Left ventricle myocardium inferior (tissue), 1 donor: ENCODE measurements around the gene UIMC1. TPM values are rescaled to one million over a fixed set of nuclear protein-coding genes. Genes with fewer than 3 reads are reported as not detected.
"Not testable (repeated sequence)": the region's sequence is repeated elsewhere in the genome, so short reads cannot be mapped to it uniquely, and the experiment has no call there.

Experiments used
- DNase-seq: peaks from one replicate; pipeline ENCODE4 v3.0.0-alpha.2; 2020
- H3K27ac ChIP-seq: fragments of 200-600 bp; replicated peaks from 2 replicates; pipeline ENCODE4 v1.8.0; 2021
- H3K27me3 ChIP-seq: fragments of 200-600 bp; 2 replicates; pipeline ENCODE4 v1.8.0; 2021; ENCODE audit warnings: low read depth
- H3K36me3 ChIP-seq: fragments of 200-600 bp; 2 replicates; pipeline ENCODE4 v1.8.0; 2021
- H3K4me1 ChIP-seq: fragments of 200-600 bp; 2 replicates; pipeline ENCODE4 v1.8.0; 2021
- H3K4me3 ChIP-seq: fragments of 200-600 bp; 2 replicates; pipeline ENCODE4 v1.8.0; 2021; ENCODE audit warnings: mild to moderate bottlenecking, moderate library complexity
- H3K9me3 ChIP-seq: fragments of 200-600 bp; replicated peaks from 2 replicates; pipeline ENCODE4 v1.8.0; 2021
- CTCF ChIP-seq: fragments of 200-600 bp; IDR thresholded peaks from 2 replicates; pipeline ENCODE4 v1.8.0; 2021; ENCODE audit warnings: antibody characterized with exemption, mild to moderate bottlenecking, borderline replicate concordance
- intact Hi-C: fragments of 100-400 bp; cut with micrococcal nuclease; formaldehyde crosslinking; loops from one replicate; pipeline ENCODE4 v1.11.0; 2022
- long read RNA-seq: library from polyadenylated mRNA; unstranded; transcript quantifications from one replicate; pipeline ENCODE4 v2.0.0, GENCODE V29; 2021
- total RNA-seq: library from RNA; stranded (reverse); fragmentation: NEBNext Ultra II Directional; extraction: Animal tissue kit (Norgen Biotek cat#: 25700); gene quantifications from one replicate; pipeline ENCODE4 v1.2.1, GENCODE V29; 2021
- donor health status: DM: no; HTN: yes; CAD: no; lungs with severe emphysema.

The UIMC1 gene
- total RNA-seq: 30.7 TPM
- long read RNA-seq, transcript UIMC1-212 (15 exons, 2,502 nt): major isoform, 6 of 38 reads
- long read RNA-seq, partial matches to known transcripts: 1 of 38 reads
- long read RNA-seq, other reads (novel, unspliced or antisense): 31 of 38 reads

- Histone ChIP-seq H3K9me3 (no peaks in the 10 kb centered on the region), H3K27me3 (no peaks in the 10 kb centered on the region), H3K4me3 (peak within 1 kb of the TSS; percentile 98), H3K4me1 (peaks cover 51% of the 10 kb centered on the region), H3K36me3 (no peaks in the 10 kb centered on the region), H3K27ac (peak within 1 kb of the TSS; percentile 99)
- peak; percentile 92 for DNase-seq
- TF ChIP-seq CTCF: no peak
- intact Hi-C loops: no loop called here
Observed at GRCh38 chr5:177006265-177006972, at the start of gene UIMC1. Gene UIMC1, minus strand, starts transcription at chr5:177006779. Its CDS starts 24,164 bp downstream, at chr5:176982615.

- intact Hi-C loops: loop anchor here (10.0 kb wide), 1 partner anchor 904 kb away; no protein-coding TSS in a partner anchor
Observed at GRCh38 chr5:177049285-177049684, 42.7 kb upstream of the UIMC1 start.

GRCh38 chr5:177048531-177048930, 42.0 kb upstream of the UIMC1 start:
- intact Hi-C loops: loop anchor here (10.0 kb wide), 1 partner anchor 904 kb away; no protein-coding TSS in a partner anchor
- H3K4me1 ChIP-seq, H3K9me3 ChIP-seq, DNase-seq, H3K4me3 ChIP-seq, H3K27ac ChIP-seq, H3K27me3 ChIP-seq: not testable (repeated sequence)
- H3K36me3 ChIP-seq: peaks cover 87% of the 10 kb centered on the region

More at GRCh38 chr5:177049285-177049684, 42.7 kb upstream of the UIMC1 start:
- Histone ChIP-seq H3K9me3 (no peaks in the 10 kb centered on the region), H3K4me1 (no peaks in the 10 kb centered on the region), H3K36me3 (peaks cover 94% of the 10 kb centered on the region), H3K27me3 (no peaks in the 10 kb centered on the region), H3K4me3 (no peak overlapping the region), H3K27ac (no peak overlapping the region)
- no peak for DNase-seq
- no peak for TF ChIP-seq CTCF

GRCh38 chr5:177045631-177046030, 39.1 kb upstream of the UIMC1 start:
- TF ChIP-seq CTCF: no peak
- intact Hi-C loops: loop anchor here (10.0 kb wide), 1 partner anchor 901 kb away; no protein-coding TSS in a partner anchor

GRCh38 chr5:177044641-177045040, 38.1 kb upstream of the UIMC1 start:
- no peaks in the 10 kb centered on the region for H3K27me3 ChIP-seq
- H3K4me1 ChIP-seq: peaks cover 6% of the 10 kb centered on the region
- TF ChIP-seq CTCF: no peak
- no peaks in the 10 kb centered on the region for H3K9me3 ChIP-seq
- DNase-seq: no peak
- no peak overlapping the region for H3K27ac ChIP-seq
- H3K4me3 ChIP-seq: no peak overlapping the region
- intact Hi-C loops: loop anchor here (10.0 kb wide), 1 partner anchor 900 kb away; no protein-coding TSS in a partner anchor
- peaks cover 71% of the 10 kb centered on the region for H3K36me3 ChIP-seq

More at GRCh38 chr5:177045631-177046030, 39.1 kb upstream of the UIMC1 start:
- DNase-seq: no peak
- H3K27me3 ChIP-seq: no peaks in the 10 kb centered on the region
- H3K9me3 ChIP-seq: no peaks in the 10 kb centered on the region
- H3K27ac ChIP-seq: no peak overlapping the region
- no peak overlapping the region for H3K4me3 ChIP-seq
- H3K36me3 ChIP-seq: peaks cover 80% of the 10 kb centered on the region
- peaks cover 6% of the 10 kb centered on the region for H3K4me1 ChIP-seq

GRCh38 chr5:177043958-177044357, 37.4 kb upstream of the UIMC1 start:
- no peak overlapping the region for H3K27ac ChIP-seq
- intact Hi-C loops: loop anchor here (10.0 kb wide), 1 partner anchor 899 kb away; no protein-coding TSS in a partner anchor
- H3K27me3 ChIP-seq: no peaks in the 10 kb centered on the region
- DNase-seq: no peak
- peaks cover 6% of the 10 kb centered on the region for H3K4me1 ChIP-seq
- H3K36me3 ChIP-seq: peaks cover 65% of the 10 kb centered on the region
- no peaks in the 10 kb centered on the region for H3K9me3 ChIP-seq
- TF ChIP-seq CTCF: no peak
- no peak overlapping the region for H3K4me3 ChIP-seq
